ENCODE measurements around the gene ACYP2.
A peak's percentile ranks its signal among the peaks of the same experiment; 100 is the strongest.

ACYP2 gene

GRCh38 chr2:54330162-54330925 is 214.9 kb downstream of the ACYP2 start:
- H3K36me3 Mint-ChIP-seq (ENCODE audit: low read depth), result no peaks in the 10 kb centered on the region
- H3K27ac Mint-ChIP-seq, result peak overlapping the region; percentile 39 to 95 (median 63)
- peak overlapping the region; percentile 73 to 92 (median 90) for H3K4me3 Mint-ChIP-seq
- H3K9me3 Mint-ChIP-seq, result peaks cover 5% of the 10 kb centered on the region
- no peak for TF ChIP-seq CTCF (IDR thresholded peaks at IDR 0.05; ENCODE audit: unreplicated experiment in 3 of 3)
- H3K4me1 Mint-ChIP-seq, result peaks cover 12% of the 10 kb centered on the region
- H3K27me3 Mint-ChIP-seq (ENCODE audit: low read depth), result no peaks in the 10 kb centered on the region

GRCh38 chr2:54330926-54331835 is 215.8 kb downstream of the ACYP2 start:
- H3K36me3 Mint-ChIP-seq (ENCODE audit: low read depth), result no peaks in the 10 kb centered on the region
- H3K4me3 Mint-ChIP-seq, result peak overlapping the region; percentile 73 to 92 (median 90)
- no peak for TF ChIP-seq CTCF (IDR thresholded peaks at IDR 0.05; ENCODE audit: unreplicated experiment in 3 of 3)
- peaks cover 12% of the 10 kb centered on the region for H3K4me1 Mint-ChIP-seq
- H3K27me3 Mint-ChIP-seq (ENCODE audit: low read depth), result no peaks in the 10 kb centered on the region
- H3K27ac Mint-ChIP-seq, result peak overlapping the region; percentile 39 to 95 (median 63)
- H3K9me3 Mint-ChIP-seq, result peaks cover 5% of the 10 kb centered on the region

- no peak for TF ChIP-seq CTCF (IDR thresholded peaks at IDR 0.05; ENCODE audit: unreplicated experiment in 3 of 3)
- H3K36me3 Mint-ChIP-seq (ENCODE audit: low read depth), result no peaks in the 10 kb centered on the region
- H3K4me1 Mint-ChIP-seq, result peaks cover 12% of the 10 kb centered on the region
- peak overlapping the region in 1 of 3 experiments; percentile 12 for H3K27ac Mint-ChIP-seq
- no peaks in the 10 kb centered on the region for H3K9me3 Mint-ChIP-seq
- no peaks in the 10 kb centered on the region for H3K27me3 Mint-ChIP-seq (ENCODE audit: low read depth)
- peak overlapping the region; percentile 55 to 77 (median 72) for H3K4me3 Mint-ChIP-seq
These were observed 217.0 kb downstream of the ACYP2 start for GRCh38 chr2:54332386-54332785.

GRCh38 chr2:54336136-54336976 is 220.9 kb downstream of the ACYP2 start:
- Mint-ChIP-seq H3K9me3 (no peaks in the 10 kb centered on the region), H3K27ac (no peak overlapping the region), H3K4me1 (peaks cover 2% of the 10 kb centered on the region), H3K4me3 (no peak overlapping the region), H3K27me3 (ENCODE audit: low read depth) (no peaks in the 10 kb centered on the region), H3K36me3 (ENCODE audit: low read depth) (no peaks in the 10 kb centered on the region)
- no peak for TF ChIP-seq CTCF (IDR thresholded peaks at IDR 0.05; ENCODE audit: unreplicated experiment in 3 of 3)

- Mint-ChIP-seq H3K4me1 (no peaks in the 10 kb centered on the region), H3K27me3 (ENCODE audit: low read depth) (no peaks in the 10 kb centered on the region), H3K9me3 (no peaks in the 10 kb centered on the region), H3K36me3 (ENCODE audit: low read depth) (no peaks in the 10 kb centered on the region), H3K4me3 (no peak overlapping the region), H3K27ac (no peak overlapping the region)
- no peak for TF ChIP-seq CTCF (IDR thresholded peaks at IDR 0.05; ENCODE audit: unreplicated experiment in 3 of 3)
These were observed 221.5 kb downstream of the ACYP2 start for GRCh38 chr2:54336977-54337255.

Data from nephron (organoid).